HL-60/S4 (cell line): ENCODE measurements around the gene BRI3.

ENCODE experiments used
- in situ Hi-C: fragments of 300-500 bp; cut with MboI; formaldehyde crosslinking; loops from 2 replicates; pipeline ENCODE4 v1.14.3; 2022; ENCODE audit warnings: low sequenced_read_pairs

BRI3 gene

GRCh38 chr7:98338441-98338840 lies 57.0 kb downstream of the BRI3 start:
- in situ Hi-C loops, result no loop called here

DNA sequence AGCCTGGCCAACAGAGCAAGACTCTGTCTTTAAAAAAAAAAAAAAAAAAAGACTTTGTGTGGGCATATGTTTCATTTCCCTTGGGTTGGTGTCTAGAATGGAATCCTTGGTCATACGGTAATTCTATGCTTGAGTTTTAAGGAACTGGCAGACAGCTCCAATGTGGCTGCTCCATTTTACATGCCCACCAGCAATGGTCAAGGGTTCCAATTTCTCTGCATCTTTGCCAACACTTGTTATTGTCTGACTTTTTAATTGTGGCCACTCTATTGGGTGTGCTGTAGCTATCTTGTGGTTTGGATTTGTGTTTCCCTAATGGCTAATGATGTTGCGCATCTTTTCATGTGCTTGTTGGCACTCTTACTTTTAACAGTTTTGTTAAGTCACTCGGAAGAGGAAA lies 57.6 kb downstream of the BRI3 start:
- in situ Hi-C loops, result no loop called here

GRCh38 chr7:98341106-98341505 lies 59.6 kb downstream of the BRI3 start:
- in situ Hi-C loops, result no loop called here
